Measurements from ENCODE around the gene SH2D4B. TPM values are rescaled to one million over a fixed set of nuclear protein-coding genes. Genes with fewer than 3 reads are reported as not detected.

SH2D4B gene
- total RNA-seq (ENCODE audit: low replicate concordance) = not detected in 2 replicates

DNA sequence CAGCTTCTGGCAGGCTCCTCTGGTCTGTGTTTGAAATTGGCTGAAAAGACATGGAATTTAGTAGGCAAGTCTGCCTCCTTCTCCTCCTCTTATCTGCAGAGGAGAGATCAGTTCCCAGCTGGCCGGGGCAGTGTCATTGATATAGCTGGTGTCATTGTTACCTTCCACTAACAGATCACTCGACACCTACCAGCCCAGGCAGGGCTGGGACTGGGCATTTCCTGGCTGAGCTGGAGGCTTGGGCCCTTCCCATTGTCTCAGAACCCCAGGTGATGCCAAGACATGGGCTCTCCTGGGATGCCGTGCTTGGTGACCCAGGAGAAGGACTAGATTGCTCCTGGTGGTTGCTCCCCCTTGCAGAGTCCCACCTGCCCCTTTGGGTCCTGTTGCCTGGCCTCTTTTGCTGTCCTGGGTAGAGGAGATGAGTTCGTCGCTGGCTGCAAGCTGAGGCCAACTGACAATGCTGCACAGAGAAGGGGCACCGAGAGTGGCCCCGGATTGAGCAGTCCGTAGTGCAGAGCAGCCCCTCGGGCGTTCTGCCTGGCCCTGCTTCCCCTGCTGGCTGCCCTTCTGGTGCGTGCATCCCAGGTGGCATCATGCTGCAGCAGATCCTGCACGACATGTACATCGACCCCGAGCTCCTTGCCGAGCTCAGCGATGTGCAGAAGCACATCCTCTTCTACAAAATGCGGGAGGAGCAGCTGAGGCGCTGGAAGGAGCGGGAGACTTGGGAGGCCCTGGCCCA, at the start of gene SH2D4B:
SH2D4B (plus strand) TSS at position 167 of the 745 bp plus-strand sequence; CDS start at position 597, 430 bp downstream.
- no peak for DNase-seq (ENCODE audit: low read depth)
- TF ChIP-seq, protein P1, sequence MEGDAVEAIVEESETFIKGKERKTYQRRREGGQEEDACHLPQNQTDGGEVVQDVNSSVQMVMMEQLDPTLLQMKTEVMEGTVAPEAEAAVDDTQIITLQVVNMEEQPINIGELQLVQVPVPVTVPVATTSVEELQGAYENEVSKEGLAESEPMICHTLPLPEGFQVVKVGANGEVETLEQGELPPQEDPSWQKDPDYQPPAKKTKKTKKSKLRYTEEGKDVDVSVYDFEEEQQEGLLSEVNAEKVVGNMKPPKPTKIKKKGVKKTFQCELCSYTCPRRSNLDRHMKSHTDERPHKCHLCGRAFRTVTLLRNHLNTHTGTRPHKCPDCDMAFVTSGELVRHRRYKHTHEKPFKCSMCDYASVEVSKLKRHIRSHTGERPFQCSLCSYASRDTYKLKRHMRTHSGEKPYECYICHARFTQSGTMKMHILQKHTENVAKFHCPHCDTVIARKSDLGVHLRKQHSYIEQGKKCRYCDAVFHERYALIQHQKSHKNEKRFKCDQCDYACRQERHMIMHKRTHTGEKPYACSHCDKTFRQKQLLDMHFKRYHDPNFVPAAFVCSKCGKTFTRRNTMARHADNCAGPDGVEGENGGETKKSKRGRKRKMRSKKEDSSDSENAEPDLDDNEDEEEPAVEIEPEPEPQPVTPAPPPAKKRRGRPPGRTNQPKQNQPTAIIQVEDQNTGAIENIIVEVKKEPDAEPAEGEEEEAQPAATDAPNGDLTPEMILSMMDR (IDR thresholded peaks at IDR 0.05; ENCODE audit: insufficient read depth, low read length) = no peak
- H3K4me3 ChIP-seq (ENCODE audit: low read depth, low read length) = no peak within 1 kb of the TSS

DNA sequence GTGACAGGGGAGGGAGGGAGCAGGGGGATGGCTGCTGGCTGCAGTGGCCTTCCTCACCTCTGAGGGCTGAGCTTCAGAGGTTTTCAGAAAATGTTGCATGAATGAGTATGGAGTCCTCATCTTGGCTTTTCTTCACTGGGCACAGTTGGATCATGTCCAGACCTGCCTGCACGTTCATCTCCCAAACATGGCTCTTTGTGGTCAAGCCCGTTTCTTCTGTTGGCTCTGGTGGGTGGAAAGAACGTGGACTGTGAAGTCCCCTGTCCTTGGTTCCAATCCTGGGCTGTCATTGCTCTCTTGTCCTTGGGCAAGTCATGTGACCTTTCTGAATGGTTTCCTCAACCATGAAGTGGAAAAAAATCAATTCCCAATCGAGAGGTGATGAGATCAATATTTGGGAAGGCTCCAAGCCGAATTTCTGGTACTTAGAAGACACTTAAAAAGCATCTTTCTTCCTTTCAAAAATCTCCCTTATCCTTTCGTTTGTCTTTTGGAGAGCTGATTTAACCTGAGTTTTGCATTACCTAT, 49.1 kb upstream of the SH2D4B start:
- H3K4me3 ChIP-seq (ENCODE audit: low read depth, low read length) = no peak overlapping the region
- no peak for DNase-seq (ENCODE audit: low read depth)
- TF ChIP-seq, protein P1 (IDR thresholded peaks at IDR 0.05; ENCODE audit: insufficient read depth, low read length) = no peak

DNA sequence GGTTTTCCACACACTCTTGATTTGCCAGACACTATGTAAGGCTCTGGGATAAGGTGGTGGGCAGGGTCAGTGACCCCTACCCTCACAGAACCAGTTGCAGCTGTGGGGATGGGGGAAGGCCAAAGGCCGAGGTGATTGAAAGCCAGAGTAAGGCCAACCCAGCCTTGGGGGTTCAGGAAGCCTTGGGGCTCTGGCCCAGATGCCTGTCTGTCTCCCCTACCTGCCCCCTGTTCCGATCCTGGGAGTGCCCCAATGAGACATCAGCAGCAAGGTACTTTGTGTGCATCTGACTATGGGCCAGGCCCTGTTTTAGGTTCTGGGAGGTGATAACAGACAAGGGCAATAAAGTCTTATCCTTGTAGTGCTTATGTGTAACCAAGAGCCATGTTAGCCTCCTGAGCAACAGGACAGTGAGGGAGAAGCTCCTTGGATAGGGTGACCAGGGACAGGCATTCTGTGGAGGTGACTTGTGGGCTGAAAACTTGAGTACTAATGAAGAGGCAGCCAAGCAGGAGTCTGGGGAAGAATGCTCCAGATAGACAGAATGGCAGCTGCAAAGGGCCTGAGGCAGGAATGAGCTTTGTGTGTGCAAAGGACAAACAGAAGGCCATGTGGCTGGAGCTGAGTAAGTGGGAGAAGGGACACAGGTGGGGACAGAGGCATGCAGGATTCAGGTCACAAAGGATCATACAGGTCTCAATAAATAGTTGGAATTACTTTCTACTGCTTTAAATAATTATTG, 48.2 kb upstream of the SH2D4B start:
- H3K4me3 ChIP-seq (ENCODE audit: low read depth, low read length) = no peak overlapping the region
- DNase-seq (ENCODE audit: low read depth) = no peak
- TF ChIP-seq, protein P1 (IDR thresholded peaks at IDR 0.05; ENCODE audit: insufficient read depth, low read length) = no peak

DNA sequence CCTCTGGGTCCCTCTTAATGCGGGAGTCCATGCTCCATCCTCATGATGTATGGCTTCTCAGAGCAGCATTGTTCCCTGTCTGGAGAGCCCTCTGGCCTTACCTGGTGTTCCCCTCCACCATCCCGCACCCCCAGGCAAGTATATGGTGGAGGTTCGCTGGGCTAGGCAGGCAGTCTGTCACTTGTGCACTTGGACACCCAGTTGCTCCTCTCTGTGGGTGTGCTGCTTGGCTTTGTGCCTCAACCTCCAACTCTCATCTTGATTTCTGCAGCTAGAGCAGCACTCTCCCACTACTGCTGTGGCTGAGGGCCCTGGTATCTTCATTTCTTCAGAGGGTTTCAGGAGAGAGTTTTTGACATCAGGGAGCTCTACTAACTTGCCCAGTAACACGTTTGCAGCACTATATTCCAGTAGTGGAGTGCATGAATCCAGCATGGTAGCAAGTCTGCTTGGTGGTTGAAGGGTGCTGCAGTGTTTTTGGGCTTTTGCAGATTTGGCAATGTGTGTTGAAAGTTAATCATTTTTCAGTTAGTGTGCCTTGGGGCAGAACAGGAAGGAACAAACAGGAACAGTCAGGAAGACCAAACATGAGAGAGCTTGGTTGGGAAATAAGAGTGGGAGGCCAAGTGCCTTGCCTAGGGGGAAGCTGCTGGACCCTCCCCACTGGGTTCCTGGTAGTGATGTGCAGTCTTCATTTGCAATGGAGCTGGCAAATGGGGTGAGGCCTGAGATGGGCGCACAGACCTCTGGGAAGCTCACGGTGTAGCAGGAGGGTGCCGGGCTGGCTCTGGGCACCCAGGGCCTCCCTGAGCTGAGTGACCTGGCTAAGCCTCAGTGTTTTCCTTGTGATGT, 46.2 kb upstream of the SH2D4B start:
- DNase-seq (ENCODE audit: low read depth) = no peak
- no peak overlapping the region for H3K4me3 ChIP-seq (ENCODE audit: low read depth, low read length)
- TF ChIP-seq, protein P1 (IDR thresholded peaks at IDR 0.05; ENCODE audit: insufficient read depth, low read length) = no peak

DNA sequence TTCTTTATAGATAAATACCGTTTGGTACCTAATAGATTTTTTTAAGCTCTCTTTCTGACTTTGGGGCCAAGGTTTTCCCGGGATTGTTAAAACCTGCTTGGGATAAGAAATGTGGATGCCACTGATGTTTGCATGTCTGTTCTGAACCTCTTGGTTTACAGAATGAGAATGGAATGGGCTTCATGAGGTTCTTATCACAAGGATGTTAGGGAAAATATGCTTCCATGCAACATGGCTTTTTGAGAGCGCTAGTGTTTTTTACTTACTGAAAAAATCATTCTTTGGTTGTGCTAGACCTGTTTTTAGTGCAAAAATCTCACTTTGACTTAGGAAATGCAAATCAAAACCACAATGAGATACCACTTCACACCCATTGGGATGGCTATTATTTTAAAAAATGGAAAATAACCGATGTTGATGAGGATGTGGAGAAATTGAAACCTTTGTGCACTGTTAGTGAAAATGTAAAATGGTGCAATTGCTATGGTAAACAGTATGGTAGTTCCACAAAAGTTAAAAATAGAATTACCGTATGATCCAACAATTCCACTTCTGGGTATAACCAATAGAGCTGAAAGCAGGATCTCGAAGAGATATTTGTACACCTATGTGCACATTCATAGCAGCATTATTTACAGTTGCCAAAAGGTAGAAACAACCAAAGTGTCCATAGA, 44.7 kb upstream of the SH2D4B start:
- no peak overlapping the region for H3K4me3 ChIP-seq (ENCODE audit: low read depth, low read length)
- DNase-seq (ENCODE audit: low read depth) = no peak
- TF ChIP-seq, protein P1 (IDR thresholded peaks at IDR 0.05; ENCODE audit: insufficient read depth, low read length) = no peak

Data from fibroblast of the aortic adventitia (primary cell).